22Rv1 (cell line): ENCODE data around the gene NECTIN1.

Source experiments
- CTCF ChIP-seq: fragments of 450-650 bp; IDR thresholded peaks from 2 replicates; pipeline ENCODE4 v1.5.1; 2017; ENCODE audit warnings: mild to moderate bottlenecking
- ZFX ChIP-seq: fragments of 450-650 bp; IDR thresholded peaks from 2 replicates; pipeline ENCODE4 v1.6.1; 2017; ENCODE audit warnings: antibody characterized with exemption, borderline replicate concordance

- TF ChIP-seq CTCF (no peak), ZFX (no peak)
Observed at GRCh38 chr11:119745112-119745511, 16.1 kb upstream of the NECTIN1 start.
